ENCODE data around the gene CHL1.
"Not testable (repeated sequence)": the region's sequence is repeated elsewhere in the genome, so short reads cannot be mapped to it uniquely, and the experiment has no call there.

Gene CHL1

GRCh38 chr3:352599-352998, 156.0 kb downstream of the CHL1 start:
- H3K36me3 ChIP-seq (ENCODE audit: insufficient read depth, low read length) = no peaks in the 10 kb centered on the region
- H3K27ac ChIP-seq (ENCODE audit: low read depth, low read length) = no peak overlapping the region
- H3K27me3 ChIP-seq (ENCODE audit: control insufficient read depth in 1 of 2, insufficient read depth in 2 of 2, low read length in 2 of 2) = no peaks in the 10 kb centered on the region
- no peak overlapping the region for H3K4me3 ChIP-seq (ENCODE audit: low read depth in 1 of 2, low read length in 2 of 2)
- H3K9me3 ChIP-seq (ENCODE audit: low read length) = no peaks in the 10 kb centered on the region
- no peak overlapping the region for H3K9ac ChIP-seq (ENCODE audit: low read length)
- H3K4me1 ChIP-seq (ENCODE audit: insufficient read depth, low read length) = peaks cover 20% of the 10 kb centered on the region

DNA sequence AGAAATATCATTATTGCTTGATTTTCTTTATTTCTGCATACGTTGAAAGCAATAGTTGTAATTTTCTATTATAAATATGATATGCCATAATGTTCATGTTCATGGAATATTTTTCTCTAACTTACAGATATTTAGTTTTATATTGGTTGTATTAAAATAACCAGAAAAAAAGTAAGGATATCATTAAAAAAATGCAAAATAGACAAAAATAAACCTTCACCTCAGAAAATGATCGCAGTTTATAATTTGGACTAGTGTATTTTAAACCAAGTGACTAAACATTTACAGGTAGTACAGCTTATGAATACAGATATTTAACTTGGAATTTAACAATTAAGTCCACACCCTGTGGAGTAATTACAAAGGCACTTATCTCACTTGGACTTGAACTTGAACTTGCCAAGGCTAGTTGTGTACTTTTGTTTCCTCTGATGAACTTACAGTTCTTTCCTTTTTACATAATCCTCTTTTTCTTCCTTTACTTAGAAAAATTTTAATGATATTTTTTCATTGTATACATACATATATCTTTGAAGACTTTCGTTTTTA, 156.7 kb downstream of the CHL1 start:
- Histone ChIP-seq H3K27ac (ENCODE audit: low read depth, low read length) (no peak overlapping the region), H3K36me3 (ENCODE audit: insufficient read depth, low read length) (no peaks in the 10 kb centered on the region), H3K9me3 (ENCODE audit: low read length) (no peaks in the 10 kb centered on the region), H3K4me3 (ENCODE audit: low read depth in 1 of 2, low read length in 2 of 2) (no peak overlapping the region), H3K27me3 (ENCODE audit: control insufficient read depth in 1 of 2, insufficient read depth in 2 of 2, low read length in 2 of 2) (no peaks in the 10 kb centered on the region), H3K4me1 (ENCODE audit: insufficient read depth, low read length) (peaks cover 26% of the 10 kb centered on the region), H3K9ac (ENCODE audit: low read length) (no peak overlapping the region)

DNA sequence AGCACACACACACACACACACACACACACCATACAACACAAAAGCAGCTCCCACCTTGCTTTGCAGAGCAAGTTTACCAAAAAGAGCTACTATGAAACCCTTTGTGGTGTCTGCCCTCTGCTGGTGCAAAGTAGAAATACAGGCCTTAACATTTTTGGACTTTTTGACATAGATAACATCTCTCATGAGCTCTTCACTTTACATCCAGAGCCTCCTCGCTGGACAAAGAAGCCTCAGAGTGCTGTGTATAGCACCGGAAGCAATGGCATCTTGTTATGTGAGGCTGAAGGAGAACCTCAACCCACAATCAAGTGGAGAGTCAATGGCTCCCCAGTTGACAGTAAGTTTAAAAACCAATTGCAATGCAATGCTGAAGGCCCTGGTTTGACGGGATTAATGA, 157.9 kb downstream of the CHL1 start:
- Histone ChIP-seq H3K4me3 (ENCODE audit: low read depth in 1 of 2, low read length in 2 of 2) (no peak overlapping the region), H3K27me3 (ENCODE audit: control insufficient read depth in 1 of 2, insufficient read depth in 2 of 2, low read length in 2 of 2) (no peaks in the 10 kb centered on the region), H3K9ac (ENCODE audit: low read length) (no peak overlapping the region), H3K27ac (ENCODE audit: low read depth, low read length) (no peak overlapping the region), H3K9me3 (ENCODE audit: low read length) (no peaks in the 10 kb centered on the region), H3K36me3 (ENCODE audit: insufficient read depth, low read length) (no peaks in the 10 kb centered on the region), H3K4me1 (ENCODE audit: insufficient read depth, low read length) (peaks cover 26% of the 10 kb centered on the region)

- no peak overlapping the region for H3K27ac ChIP-seq (ENCODE audit: low read depth, low read length)
- H3K4me3 ChIP-seq (ENCODE audit: low read depth in 1 of 2, low read length in 2 of 2) = no peak overlapping the region
- no peak overlapping the region for H3K9ac ChIP-seq (ENCODE audit: low read length)
- no peaks in the 10 kb centered on the region for H3K36me3 ChIP-seq (ENCODE audit: insufficient read depth, low read length)
- no peaks in the 10 kb centered on the region for H3K9me3 ChIP-seq (ENCODE audit: low read length)
- H3K4me1 ChIP-seq (ENCODE audit: insufficient read depth, low read length) = peaks cover 26% of the 10 kb centered on the region
- H3K27me3 ChIP-seq (ENCODE audit: control insufficient read depth in 1 of 2, insufficient read depth in 2 of 2, low read length in 2 of 2) = no peaks in the 10 kb centered on the region
Measured at GRCh38 chr3:355622-356021, 159.1 kb downstream of the CHL1 start.

GRCh38 chr3:356952-357351, 160.4 kb downstream of the CHL1 start:
- Histone ChIP-seq H3K27ac (ENCODE audit: low read depth, low read length) (no peak overlapping the region), H3K9ac (ENCODE audit: low read length) (no peak overlapping the region), H3K4me3 (ENCODE audit: low read depth in 1 of 2, low read length in 2 of 2) (no peak overlapping the region), H3K4me1 (ENCODE audit: insufficient read depth, low read length) (peaks cover 26% of the 10 kb centered on the region), H3K9me3 (ENCODE audit: low read length) (no peaks in the 10 kb centered on the region), H3K36me3 (ENCODE audit: insufficient read depth, low read length) (no peaks in the 10 kb centered on the region), H3K27me3 (ENCODE audit: control insufficient read depth in 1 of 2, insufficient read depth in 2 of 2, low read length in 2 of 2) (no peaks in the 10 kb centered on the region)

DNA sequence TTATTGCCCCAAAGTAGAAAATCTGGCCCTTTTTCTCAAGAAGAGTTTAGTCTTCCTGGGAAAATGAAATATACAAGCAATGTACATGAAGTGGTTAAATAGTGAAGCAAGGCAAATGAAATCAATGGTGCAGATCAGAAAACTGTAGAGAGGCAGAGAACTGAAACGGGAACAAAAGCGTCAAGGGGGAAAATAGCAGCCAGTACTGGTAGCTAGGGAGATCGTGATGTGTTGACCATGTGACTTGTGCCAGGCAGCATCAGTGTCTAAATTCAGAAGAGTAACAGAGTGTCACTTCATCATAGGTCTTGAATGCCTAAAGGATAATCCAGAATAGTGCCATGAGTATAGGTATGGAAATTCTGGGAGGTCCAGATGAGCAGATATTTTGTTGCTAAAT, 163.1 kb downstream of the CHL1 start:
- no peak overlapping the region for H3K27ac ChIP-seq (ENCODE audit: low read depth, low read length)
- H3K27me3 ChIP-seq (ENCODE audit: control insufficient read depth in 1 of 2, insufficient read depth in 2 of 2, low read length in 2 of 2) = no peaks in the 10 kb centered on the region
- peaks cover 26% of the 10 kb centered on the region for H3K4me1 ChIP-seq (ENCODE audit: insufficient read depth, low read length)
- no peaks in the 10 kb centered on the region for H3K9me3 ChIP-seq (ENCODE audit: low read length)
- H3K36me3 ChIP-seq (ENCODE audit: insufficient read depth, low read length) = no peaks in the 10 kb centered on the region
- H3K9ac ChIP-seq (ENCODE audit: low read length) = no peak overlapping the region
- no peak overlapping the region for H3K4me3 ChIP-seq (ENCODE audit: low read depth in 1 of 2, low read length in 2 of 2)

- no peak overlapping the region for H3K4me3 ChIP-seq (ENCODE audit: low read depth in 1 of 2, low read length in 2 of 2)
- H3K27ac ChIP-seq (ENCODE audit: low read depth, low read length) = no peak overlapping the region
- no peaks in the 10 kb centered on the region for H3K27me3 ChIP-seq (ENCODE audit: control insufficient read depth in 1 of 2, insufficient read depth in 2 of 2, low read length in 2 of 2)
- no peaks in the 10 kb centered on the region for H3K36me3 ChIP-seq (ENCODE audit: insufficient read depth, low read length)
- H3K9ac ChIP-seq (ENCODE audit: low read length) = no peak overlapping the region
- H3K9me3 ChIP-seq (ENCODE audit: low read length) = no peaks in the 10 kb centered on the region
- peaks cover 4% of the 10 kb centered on the region for H3K4me1 ChIP-seq (ENCODE audit: insufficient read depth, low read length)
Measured at GRCh38 chr3:362681-363338, 166.2 kb downstream of the CHL1 start.

DNA sequence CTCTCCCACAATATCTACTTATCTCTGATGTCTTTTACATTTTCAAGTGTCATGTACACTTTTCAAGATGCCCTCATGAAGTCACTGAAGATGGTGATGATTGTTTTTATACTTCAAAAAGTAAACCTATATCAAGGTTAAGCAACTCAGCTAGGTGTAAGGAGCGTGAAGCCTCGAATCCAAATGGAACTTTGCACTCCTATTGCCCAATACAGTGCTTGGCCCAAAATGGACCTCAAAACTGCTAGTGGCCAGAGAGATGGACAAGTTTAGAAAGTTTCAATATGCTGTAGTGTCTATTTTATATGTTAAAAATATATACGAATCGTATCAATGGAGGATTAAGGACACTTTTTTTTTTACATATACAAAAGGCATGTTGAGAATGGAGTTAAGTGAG, 167.7 kb downstream of the CHL1 start:
- Histone ChIP-seq H3K9ac (ENCODE audit: low read length) (no peak overlapping the region), H3K4me1 (ENCODE audit: insufficient read depth, low read length) (no peaks in the 10 kb centered on the region), H3K9me3 (ENCODE audit: low read length) (no peaks in the 10 kb centered on the region), H3K27me3 (ENCODE audit: control insufficient read depth in 1 of 2, insufficient read depth in 2 of 2, low read length in 2 of 2) (no peaks in the 10 kb centered on the region), H3K4me3 (ENCODE audit: low read depth in 1 of 2, low read length in 2 of 2) (no peak overlapping the region), H3K36me3 (ENCODE audit: insufficient read depth, low read length) (no peaks in the 10 kb centered on the region), H3K27ac (ENCODE audit: low read depth, low read length) (no peak overlapping the region)

DNA sequence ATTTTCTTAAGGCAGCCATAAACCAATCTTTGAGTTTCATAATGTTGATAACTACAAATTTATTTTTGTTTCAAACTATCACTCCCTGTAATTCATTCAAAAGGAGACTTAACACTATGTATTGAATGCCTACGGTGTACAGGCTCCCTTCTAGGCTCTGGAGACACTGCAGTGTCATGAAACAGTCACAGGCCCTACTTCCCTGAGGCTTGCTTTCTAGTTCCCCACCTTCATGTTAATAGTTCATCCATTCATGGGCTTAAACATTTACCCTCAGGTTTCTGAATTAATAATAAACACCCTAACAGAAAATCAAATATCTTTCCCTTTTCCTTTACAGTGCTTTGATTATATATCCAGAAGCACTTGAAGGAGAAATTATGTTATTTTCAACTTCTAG, 168.7 kb downstream of the CHL1 start:
- Histone ChIP-seq H3K9me3 (ENCODE audit: low read length) (no peaks in the 10 kb centered on the region), H3K36me3 (ENCODE audit: insufficient read depth, low read length) (no peaks in the 10 kb centered on the region), H3K9ac (ENCODE audit: low read length) (no peak overlapping the region), H3K4me1 (ENCODE audit: insufficient read depth, low read length) (no peaks in the 10 kb centered on the region), H3K27me3 (ENCODE audit: control insufficient read depth in 1 of 2, insufficient read depth in 2 of 2, low read length in 2 of 2) (no peaks in the 10 kb centered on the region), H3K4me3 (ENCODE audit: low read depth in 1 of 2, low read length in 2 of 2) (no peak overlapping the region), H3K27ac (ENCODE audit: low read depth, low read length) (no peak overlapping the region)

- H3K4me1 ChIP-seq (ENCODE audit: insufficient read depth, low read length); H3K9ac ChIP-seq (ENCODE audit: low read length); H3K4me3 ChIP-seq (ENCODE audit: low read depth in 1 of 2, low read length in 2 of 2); H3K9me3 ChIP-seq (ENCODE audit: low read length); H3K27ac ChIP-seq (ENCODE audit: low read depth, low read length); H3K27me3 ChIP-seq (ENCODE audit: control insufficient read depth in 1 of 2, insufficient read depth in 2 of 2, low read length in 2 of 2); H3K36me3 ChIP-seq (ENCODE audit: insufficient read depth, low read length): not testable (repeated sequence)
Measured at GRCh38 chr3:366253-366652, 169.7 kb downstream of the CHL1 start.

GRCh38 chr3:373193-373779, 176.7 kb downstream of the CHL1 start:
- Histone ChIP-seq H3K9ac (ENCODE audit: low read length) (no peak overlapping the region), H3K4me3 (ENCODE audit: low read depth in 1 of 2, low read length in 2 of 2) (no peak overlapping the region), H3K9me3 (ENCODE audit: low read length) (no peaks in the 10 kb centered on the region), H3K4me1 (ENCODE audit: insufficient read depth, low read length) (peaks cover 7% of the 10 kb centered on the region), H3K27me3 (ENCODE audit: control insufficient read depth in 1 of 2, insufficient read depth in 2 of 2, low read length in 2 of 2) (peaks cover 0 to 6% of the 10 kb centered on the region in 2 donors), H3K27ac (ENCODE audit: low read depth, low read length) (no peak overlapping the region), H3K36me3 (ENCODE audit: insufficient read depth, low read length) (no peaks in the 10 kb centered on the region)

GRCh38 chr3:374459-374858, 177.9 kb downstream of the CHL1 start:
- Histone ChIP-seq H3K27me3 (ENCODE audit: control insufficient read depth in 1 of 2, insufficient read depth in 2 of 2, low read length in 2 of 2) (peaks cover 0 to 6% of the 10 kb centered on the region in 2 donors), H3K27ac (ENCODE audit: low read depth, low read length) (no peak overlapping the region), H3K9ac (ENCODE audit: low read length) (no peak overlapping the region), H3K36me3 (ENCODE audit: insufficient read depth, low read length) (no peaks in the 10 kb centered on the region), H3K4me3 (ENCODE audit: low read depth in 1 of 2, low read length in 2 of 2) (no peak overlapping the region), H3K4me1 (ENCODE audit: insufficient read depth, low read length) (peaks cover 7% of the 10 kb centered on the region), H3K9me3 (ENCODE audit: low read length) (no peaks in the 10 kb centered on the region)

All from muscle layer of colon (tissue), 2 donors.